ENCODE measurements around the gene IRAK2.
A peak's percentile ranks its signal among the peaks of the same experiment; 100 is the strongest.

Gene IRAK2

GRCh38 chr3:10192953-10193691 is 28.4 kb downstream of the IRAK2 start:
- DNase-seq = no peak

- no peak for DNase-seq
Observed at GRCh38 chr3:10193692-10194327, 29.1 kb downstream of the IRAK2 start.

GRCh38 chr3:10194328-10195071 is 29.8 kb downstream of the IRAK2 start:
- no peak for DNase-seq

- DNase-seq = no peak
Observed at GRCh38 chr3:10195366-10196089, 30.8 kb downstream of the IRAK2 start.

- no peak for DNase-seq
Observed at GRCh38 chr3:10196389-10197052, 31.8 kb downstream of the IRAK2 start.

- no peak for DNase-seq
Observed at GRCh38 chr3:10198226-10198625, 33.5 kb downstream of the IRAK2 start.

GRCh38 chr3:10198761-10199649 is 34.3 kb downstream of the IRAK2 start:
- DNase-seq = no peak

GRCh38 chr3:10204921-10205320 is 40.2 kb downstream of the IRAK2 start:
- DNase-seq = no peak

- no peak for DNase-seq
Observed at GRCh38 chr3:10205451-10206165, 40.9 kb downstream of the IRAK2 start.

- DNase-seq = no peak
Observed at GRCh38 chr3:10206166-10206511, 41.4 kb downstream of the IRAK2 start.

- no peak for DNase-seq
Observed at GRCh38 chr3:10213156-10213792, 48.6 kb downstream of the IRAK2 start.

GRCh38 chr3:10215578-10216368 is 51.1 kb downstream of the IRAK2 start:
- no peak for DNase-seq

GRCh38 chr3:10217359-10217758 is 52.6 kb downstream of the IRAK2 start:
- no peak for DNase-seq

- no peak for DNase-seq
Observed at GRCh38 chr3:10219737-10220136, 55.0 kb downstream of the IRAK2 start.

- no peak for DNase-seq
Observed at GRCh38 chr3:10223676-10224639, 59.2 kb downstream of the IRAK2 start.

GRCh38 chr3:10224794-10225665 is 60.3 kb downstream of the IRAK2 start:
- peak; percentile 55 for DNase-seq

- DNase-seq = no peak
Observed at GRCh38 chr3:10226293-10226692, 61.6 kb downstream of the IRAK2 start.

All from NCI-H1105 (cell line).